GM12892 (cell line): ENCODE data around the gene GSTA1.
"Not testable (repeated sequence)": the region's sequence is repeated elsewhere in the genome, so short reads cannot be mapped to it uniquely, and the experiment has no call there.

Experiments
- POLR2A ChIP-seq: IDR thresholded peaks from 2 replicates; pipeline ENCODE4 v1.6.1; 2011; ENCODE audit warnings: low read depth, low read length, control low read depth
- POLR2AphosphoS5 ChIP-seq: IDR thresholded peaks from 2 replicates; pipeline ENCODE4 v1.6.1; 2011; ENCODE audit warnings: low read depth, low read length, control low read depth
- TAF1 ChIP-seq: IDR thresholded peaks from 2 replicates; pipeline ENCODE4 v1.6.1; 2011; ENCODE audit warnings: low read depth, mild to moderate bottlenecking, control low read depth, low read length, borderline replicate concordance

- not testable (repeated sequence) for TF ChIP-seq POLR2A, TAF1, POLR2AphosphoS5
These were observed 4.3 kb downstream of the GSTA1 start for GRCh38 chr6:52799272-52799671.
